Measurements from ENCODE around the gene KPNA3. TPM values are rescaled to one million over a fixed set of nuclear protein-coding genes. Genes with fewer than 3 reads are reported as not detected.

The KPNA3 gene
- polyA plus RNA-seq, 1 of the 3 experiments (the other 2 are of a cell fraction), result 11.3 TPM

DNA sequence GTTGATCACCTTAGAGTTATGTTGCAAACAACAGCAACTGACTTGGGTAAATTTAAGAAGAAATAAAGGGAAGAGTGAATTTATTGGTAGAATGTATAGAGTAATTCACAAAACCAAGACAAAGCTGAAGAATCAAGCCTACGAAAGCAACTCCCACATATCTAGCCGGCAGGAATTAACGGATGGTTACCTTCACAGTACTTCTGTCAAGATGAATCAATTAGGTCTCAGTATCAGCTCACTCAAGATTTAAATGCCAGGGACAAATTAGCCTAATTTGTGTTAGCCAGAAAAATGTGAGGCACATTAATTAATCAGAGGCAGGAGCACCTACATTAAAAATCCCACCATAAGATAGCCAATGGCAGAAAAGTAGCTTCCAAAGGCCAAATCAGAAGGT is 10.7 kb downstream of the KPNA3 start:
- ChIA-PET POLR2A (no interaction called here), CTCF (interaction anchor here (0.9 to 1.0 kb wide), 2 partner anchors 9 to 15 kb away, joined by 3 to 4 read pairs; no protein-coding TSS in a partner anchor)
- no peaks in the 10 kb centered on the region for H3K9me2 ChIP-seq
- no peak for DNase-seq
- H3K9me3 ChIP-seq, result no peaks in the 10 kb centered on the region
- H3K79me2 ChIP-seq (ENCODE audit: insufficient read depth), result peaks cover 100% of the 10 kb centered on the region
- H3K9ac ChIP-seq, result no peak overlapping the region
- no peaks in the 10 kb centered on the region for H3K27me3 ChIP-seq (ENCODE audit: insufficient read depth)
- no peak overlapping the region for H3K4me3 ChIP-seq (ENCODE audit: low read depth in 2 of 2, low read length in 1 of 2)
- peaks cover 8% of the 10 kb centered on the region for H3F3A ChIP-seq (replicated peaks; ENCODE audit: insufficient read depth)
- no peak overlapping the region for H3K4me2 ChIP-seq
- H3K36me3 ChIP-seq (replicated peaks in 1 of 2; ENCODE audit: control insufficient read depth in 1 of 2, insufficient read depth in 2 of 2, low read length in 1 of 2), result peaks cover 0 to 7% of the 10 kb centered on the region in 2 experiments
- no peak overlapping the region for H3K27ac ChIP-seq (ENCODE audit: low read depth in 2 of 2, low read length in 1 of 2)
- TF ChIP-seq ZBTB33 (IDR thresholded peaks at IDR 0.05; ENCODE audit: borderline replicate concordance, low read depth), result no peak
- no peak for TF ChIP-seq GATA2 (CRISPR knock-in tag; IDR thresholded peaks at IDR 0.05)
- TF ChIP-seq POLR2AphosphoS5 (IDR thresholded peaks at IDR 0.05; ENCODE audit: low read depth, low read length), result no peak
- no peak for TF ChIP-seq JUND (IDR thresholded peaks at IDR 0.05)
- TF ChIP-seq MXI1 (IDR thresholded peaks at IDR 0.05; ENCODE audit: low read depth, low read length), result no peak
- H3K4me1 ChIP-seq (ENCODE audit: control insufficient read depth in 1 of 2, insufficient read depth in 2 of 2, low read depth in 1 of 2, low read length in 1 of 2), result peaks cover 0 to 5% of the 10 kb centered on the region in 2 experiments; a peak in 1 of 4 replicates
- no peak overlapping the region for H2AFZ ChIP-seq (ENCODE audit: low read depth)
- 85% methylated on average over 3 of the region's 3 CpGs for WGBS (ENCODE audit: low lambda C conversion rate)
- peaks cover 92% of the 10 kb centered on the region for H4K20me1 ChIP-seq (ENCODE audit: insufficient read depth)

DNA sequence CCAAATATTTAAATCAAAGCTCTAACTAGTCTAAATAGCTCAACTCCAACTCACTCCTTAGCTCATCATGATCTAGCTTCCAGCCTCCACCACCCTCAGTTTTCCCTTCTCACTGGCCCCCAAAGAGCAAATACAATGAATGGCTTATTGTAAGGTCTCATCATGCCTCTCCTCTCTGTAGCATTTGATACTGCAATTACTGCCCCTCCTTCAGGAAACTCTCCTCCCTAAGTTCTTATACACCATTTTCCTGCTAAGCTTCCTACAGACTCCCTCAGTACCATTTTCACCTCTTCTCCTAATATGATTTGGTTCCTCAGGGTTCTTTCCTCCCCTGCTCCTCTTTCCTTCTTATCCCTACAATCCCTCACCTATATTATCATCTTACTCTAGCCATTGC is 12.8 kb downstream of the KPNA3 start:
- H3K27me3 ChIP-seq (ENCODE audit: insufficient read depth), result no peaks in the 10 kb centered on the region
- H3K9me2 ChIP-seq, result no peaks in the 10 kb centered on the region
- ChIA-PET CTCF (no interaction called here), POLR2A (no interaction called here)
- H4K20me1 ChIP-seq (ENCODE audit: insufficient read depth), result peaks cover 90% of the 10 kb centered on the region
- no peaks in the 10 kb centered on the region for H3K36me3 ChIP-seq (replicated peaks in 1 of 2; ENCODE audit: control insufficient read depth in 1 of 2, insufficient read depth in 2 of 2, low read length in 1 of 2)
- no peaks in the 10 kb centered on the region for H3K9me3 ChIP-seq
- H3F3A ChIP-seq (replicated peaks; ENCODE audit: insufficient read depth), result peaks cover 8% of the 10 kb centered on the region
- H3K27ac ChIP-seq (ENCODE audit: low read depth in 2 of 2, low read length in 1 of 2), result no peak overlapping the region
- no peak for DNase-seq
- no peak overlapping the region for H2AFZ ChIP-seq (ENCODE audit: low read depth)
- H3K4me3 ChIP-seq (ENCODE audit: low read depth in 2 of 2, low read length in 1 of 2), result no peak overlapping the region
- no peak overlapping the region for H3K9ac ChIP-seq
- peaks cover 0 to 5% of the 10 kb centered on the region in 2 experiments; a peak in 1 of 4 replicates for H3K4me1 ChIP-seq (ENCODE audit: control insufficient read depth in 1 of 2, insufficient read depth in 2 of 2, low read depth in 1 of 2, low read length in 1 of 2)
- TF ChIP-seq TCF12 (IDR thresholded peaks at IDR 0.05) (no peak), ZBTB33 (IDR thresholded peaks at IDR 0.05; ENCODE audit: borderline replicate concordance, low read depth) (no peak), JUND (IDR thresholded peaks at IDR 0.05) (no peak), EZH2phosphoT487 (IDR thresholded peaks at IDR 0.05; ENCODE audit: borderline replicate concordance, low read depth) (no peak), FOSL2 (IDR thresholded peaks at IDR 0.05; ENCODE audit: borderline replicate concordance, low read depth) (no peak), GATA2 (CRISPR knock-in tag; IDR thresholded peaks at IDR 0.05) (no peak), TAF1 (IDR thresholded peaks at IDR 0.05; ENCODE audit: borderline replicate concordance, low read depth, low read length) (no peak)
- TF ChIP-seq, protein P1, sequence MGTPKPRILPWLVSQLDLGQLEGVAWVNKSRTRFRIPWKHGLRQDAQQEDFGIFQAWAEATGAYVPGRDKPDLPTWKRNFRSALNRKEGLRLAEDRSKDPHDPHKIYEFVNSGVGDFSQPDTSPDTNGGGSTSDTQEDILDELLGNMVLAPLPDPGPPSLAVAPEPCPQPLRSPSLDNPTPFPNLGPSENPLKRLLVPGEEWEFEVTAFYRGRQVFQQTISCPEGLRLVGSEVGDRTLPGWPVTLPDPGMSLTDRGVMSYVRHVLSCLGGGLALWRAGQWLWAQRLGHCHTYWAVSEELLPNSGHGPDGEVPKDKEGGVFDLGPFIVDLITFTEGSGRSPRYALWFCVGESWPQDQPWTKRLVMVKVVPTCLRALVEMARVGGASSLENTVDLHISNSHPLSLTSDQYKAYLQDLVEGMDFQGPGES (IDR thresholded peaks at IDR 0.05; ENCODE audit: low read depth, low read length), result no peak
- TF ChIP-seq, protein P2, sequence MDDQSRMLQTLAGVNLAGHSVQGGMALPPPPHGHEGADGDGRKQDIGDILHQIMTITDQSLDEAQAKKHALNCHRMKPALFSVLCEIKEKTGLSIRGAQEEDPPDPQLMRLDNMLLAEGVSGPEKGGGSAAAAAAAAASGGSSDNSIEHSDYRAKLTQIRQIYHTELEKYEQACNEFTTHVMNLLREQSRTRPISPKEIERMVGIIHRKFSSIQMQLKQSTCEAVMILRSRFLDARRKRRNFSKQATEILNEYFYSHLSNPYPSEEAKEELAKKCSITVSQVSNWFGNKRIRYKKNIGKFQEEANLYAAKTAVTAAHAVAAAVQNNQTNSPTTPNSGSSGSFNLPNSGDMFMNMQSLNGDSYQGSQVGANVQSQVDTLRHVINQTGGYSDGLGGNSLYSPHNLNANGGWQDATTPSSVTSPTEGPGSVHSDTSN (IDR thresholded peaks at IDR 0.05), result no peak
- peaks cover 100% of the 10 kb centered on the region for H3K79me2 ChIP-seq (ENCODE audit: insufficient read depth)
- H3K4me2 ChIP-seq, result no peak overlapping the region

Data from SK-N-SH (cell line).